CD4-positive, CD25-positive, alpha-beta regulatory T cell (primary cell): ENCODE measurements around the gene ZNF341. TPM values are rescaled to one million over a fixed set of nuclear protein-coding genes. Genes with fewer than 3 reads are reported as not detected.
A peak's percentile ranks its signal among the peaks of the same experiment; 100 is the strongest.

ENCODE experiments used
- ATAC-seq, 2 donors: fragments of 150-1000 bp; cut with Tn5 transposase; one replicate each; pipeline ENCODE4 v1.10.0; 2021; ENCODE audit warnings: low read depth in 2 of 2, moderate number of reproducible peaks in 2 of 2, moderate library complexity in 1 of 2
- DNase-seq, 3 donors: peaks; one replicate each; pipeline versions ENCODE4 v3.0.0 to v3.0.0-alpha.2; 2012 to 2022; ENCODE audit warnings: mixed read lengths in 1 of 3
- H3K27ac ChIP-seq: one replicate; pipeline ENCODE4 v1.7.0; 2013; ENCODE audit warnings: mild to moderate bottlenecking, low read length; ENCODE audit not compliant: insufficient read depth, poor library complexity, severe bottlenecking
- H3K27me3 ChIP-seq: one replicate; pipeline ENCODE4 v1.7.0; 2013; ENCODE audit warnings: low read length; ENCODE audit not compliant: control insufficient read depth, insufficient read depth
- H3K36me3 ChIP-seq: one replicate; pipeline ENCODE4 v1.7.0; 2013; ENCODE audit warnings: mild to moderate bottlenecking, low read length, moderate library complexity; ENCODE audit not compliant: control insufficient read depth, insufficient read depth
- H3K4me1 ChIP-seq: 2 replicates; pipeline ENCODE4 v1.7.0; 2013; ENCODE audit warnings: mild to moderate bottlenecking, low read length; ENCODE audit not compliant: insufficient read depth, control insufficient read depth, poor library complexity, severe bottlenecking
- H3K4me3 ChIP-seq: one replicate; pipeline ENCODE4 v1.7.0; 2013; ENCODE audit warnings: low read depth, mild to moderate bottlenecking, low read length, moderate library complexity
- H3K9me3 ChIP-seq, 2 experiments: 1 replicate in 1 of 2; 2 replicates in 1 of 2; pipeline ENCODE4 v1.7.0; 2013; ENCODE audit warnings: low read length in 2 of 2, mild to moderate bottlenecking in 1 of 2, moderate library complexity in 1 of 2; ENCODE audit not compliant: control insufficient read depth in 2 of 2
- H3K27ac Mint-ChIP-seq, 3 donors: one replicate each; pipeline ENCODE4 v1.8.0; 2020 to 2022; ENCODE audit warnings: mild to moderate bottlenecking in 3 of 3, mixed read lengths in 3 of 3, moderate library complexity in 2 of 3
- H3K27me3 Mint-ChIP-seq: one replicate; pipeline ENCODE4 v1.8.0; 2022; ENCODE audit warnings: mild to moderate bottlenecking, mixed read lengths
- H3K36me3 Mint-ChIP-seq: one replicate; pipeline ENCODE4 v1.8.0; 2020; ENCODE audit warnings: mixed read lengths
- H3K4me1 Mint-ChIP-seq, 4 donors: one replicate each; pipeline ENCODE4 v1.8.0; 2020 to 2022; ENCODE audit warnings: mixed read lengths in 4 of 4, mild to moderate bottlenecking in 1 of 4
- H3K4me3 Mint-ChIP-seq, 4 donors: one replicate each; pipeline ENCODE4 v1.8.0; 2020 to 2022; ENCODE audit warnings: mild to moderate bottlenecking in 4 of 4, mixed read lengths in 4 of 4, moderate library complexity in 3 of 4
- H3K9me3 Mint-ChIP-seq, 7 donors: one replicate each; pipeline ENCODE4 v1.8.0; 2020 to 2022; ENCODE audit warnings: mixed read lengths in 7 of 7, mild to moderate bottlenecking in 3 of 7, moderate library complexity in 2 of 7
- polyA plus RNA-seq, 4 donors: library from polyadenylated mRNA; unstranded; fragments of 300-500 nt; fragmentation: Illumina TruSeq; gene quantifications; one replicate each; pipeline ENCODE4 v1.2.3, GENCODE V29; 2021
- total RNA-seq: library from RNA; stranded (reverse); gene quantifications from one replicate; pipeline ENCODE4 v1.2.3, GENCODE V29; 2022

ZNF341 gene
- total and polyA plus RNA-seq, 5 donors from 2014 or later, result 0.89 to 4.6 (median 1.3) TPM

- DNase-seq (no peak), ATAC-seq (no peak)
- Mint-ChIP-seq H3K27me3 (no peaks in the 10 kb centered on the region), H3K36me3 (peaks cover 6% of the 10 kb centered on the region), H3K4me1 (peaks cover 0 to 3% (median under 1%) of the 10 kb centered on the region in 4 donors), H3K9me3 (peaks cover 0 to 2% (median 0%) of the 10 kb centered on the region in 7 donors), H3K4me3 (no peak overlapping the region), H3K27ac (no peak overlapping the region)
- peaks cover 14% of the 10 kb centered on the region for H3K36me3 ChIP-seq
- H3K4me3 ChIP-seq, result no peak overlapping the region
- H3K9me3 ChIP-seq, result no peaks in the 10 kb centered on the region
- no peaks in the 10 kb centered on the region for H3K4me1 ChIP-seq
- H3K27ac ChIP-seq, result no peak overlapping the region
- no peaks in the 10 kb centered on the region for H3K27me3 ChIP-seq
Observed at GRCh38 chr20:33704197-33704924, 27.4 kb upstream of the ZNF341 start.

GRCh38 chr20:33707668-33708067 is 24.1 kb upstream of the ZNF341 start:
- Histone ChIP-seq H3K4me1 (no peaks in the 10 kb centered on the region), H3K36me3 (peaks cover 33% of the 10 kb centered on the region), H3K4me3 (no peak overlapping the region), H3K9me3 (no peaks in the 10 kb centered on the region), H3K27me3 (no peaks in the 10 kb centered on the region), H3K27ac (no peak overlapping the region)
- Mint-ChIP-seq H3K36me3 (peaks cover 20% of the 10 kb centered on the region), H3K27me3 (no peaks in the 10 kb centered on the region), H3K4me3 (no peak overlapping the region), H3K4me1 (peaks cover 0 to 10% (median 6%) of the 10 kb centered on the region in 4 donors), H3K27ac (no peak overlapping the region), H3K9me3 (peaks cover 0 to 1% (median 0%) of the 10 kb centered on the region in 7 donors)
- ATAC-seq (no peak), DNase-seq (no peak)

GRCh38 chr20:33709398-33709797 is 22.4 kb upstream of the ZNF341 start:
- Mint-ChIP-seq H3K27me3 (no peaks in the 10 kb centered on the region), H3K4me1 (peaks cover 0 to 15% (median 8%) of the 10 kb centered on the region in 4 donors), H3K9me3 (peaks cover 0 to 1% (median 0%) of the 10 kb centered on the region in 7 donors), H3K36me3 (peaks cover 30% of the 10 kb centered on the region), H3K27ac (no peak overlapping the region), H3K4me3 (no peak overlapping the region)
- Histone ChIP-seq H3K9me3 (no peaks in the 10 kb centered on the region), H3K4me3 (no peak overlapping the region), H3K27me3 (no peaks in the 10 kb centered on the region), H3K36me3 (peaks cover 43% of the 10 kb centered on the region), H3K4me1 (no peaks in the 10 kb centered on the region), H3K27ac (no peak overlapping the region)
- no peak for DNase-seq
- ATAC-seq, result no peak

GRCh38 chr20:33709905-33710541 is 21.8 kb upstream of the ZNF341 start:
- Histone ChIP-seq H3K4me1 (no peaks in the 10 kb centered on the region), H3K36me3 (peaks cover 43% of the 10 kb centered on the region), H3K4me3 (no peak overlapping the region), H3K9me3 (no peaks in the 10 kb centered on the region), H3K27ac (no peak overlapping the region), H3K27me3 (no peaks in the 10 kb centered on the region)
- Mint-ChIP-seq H3K4me3 (no peak overlapping the region), H3K27ac (no peak overlapping the region), H3K27me3 (no peaks in the 10 kb centered on the region), H3K9me3 (peaks cover 0 to 1% (median 0%) of the 10 kb centered on the region in 7 donors), H3K4me1 (peaks cover 0 to 15% (median 8%) of the 10 kb centered on the region in 4 donors), H3K36me3 (peaks cover 30% of the 10 kb centered on the region)
- DNase-seq, result peak in 1 of 3 donors; percentile 39
- ATAC-seq, result no peak

- Mint-ChIP-seq H3K36me3 (peaks cover 30% of the 10 kb centered on the region), H3K27ac (peak overlapping the region in 1 of 3 donors; percentile 33), H3K4me3 (no peak overlapping the region), H3K9me3 (peaks cover 0 to 1% (median 0%) of the 10 kb centered on the region in 7 donors), H3K27me3 (no peaks in the 10 kb centered on the region), H3K4me1 (peaks cover 0 to 15% (median 8%) of the 10 kb centered on the region in 4 donors)
- DNase-seq (no peak), ATAC-seq (no peak)
- no peak overlapping the region for H3K27ac ChIP-seq
- no peak overlapping the region for H3K4me3 ChIP-seq
- H3K4me1 ChIP-seq, result no peaks in the 10 kb centered on the region
- H3K27me3 ChIP-seq, result no peaks in the 10 kb centered on the region
- peaks cover 41% of the 10 kb centered on the region for H3K36me3 ChIP-seq
- H3K9me3 ChIP-seq, result no peaks in the 10 kb centered on the region
Observed at GRCh38 chr20:33710681-33711445, 20.9 kb upstream of the ZNF341 start.

GRCh38 chr20:33711446-33711738 is 20.4 kb upstream of the ZNF341 start:
- ATAC-seq (no peak), DNase-seq (no peak)
- Mint-ChIP-seq H3K4me3 (no peak overlapping the region), H3K4me1 (peaks cover 4 to 17% (median 10%) of the 10 kb centered on the region in 4 donors), H3K27me3 (no peaks in the 10 kb centered on the region), H3K27ac (peak overlapping the region in 1 of 3 donors; percentile 59), H3K36me3 (peaks cover 34% of the 10 kb centered on the region), H3K9me3 (peaks cover 0 to 1% (median 0%) of the 10 kb centered on the region in 7 donors)
- Histone ChIP-seq H3K27ac (no peak overlapping the region), H3K36me3 (peaks cover 41% of the 10 kb centered on the region), H3K4me1 (no peaks in the 10 kb centered on the region), H3K4me3 (no peak overlapping the region), H3K9me3 (no peaks in the 10 kb centered on the region), H3K27me3 (no peaks in the 10 kb centered on the region)

- Mint-ChIP-seq H3K27me3 (no peaks in the 10 kb centered on the region), H3K27ac (peak overlapping the region in 1 of 3 donors; percentile 2), H3K4me1 (peaks cover 5 to 26% (median 17%) of the 10 kb centered on the region in 4 donors), H3K9me3 (peaks cover 0 to 1% (median 0%) of the 10 kb centered on the region in 7 donors), H3K4me3 (no peak overlapping the region), H3K36me3 (peaks cover 33% of the 10 kb centered on the region)
- no peak for DNase-seq
- no peak for ATAC-seq
- no peaks in the 10 kb centered on the region for H3K9me3 ChIP-seq
- H3K27me3 ChIP-seq, result no peaks in the 10 kb centered on the region
- peaks cover 30% of the 10 kb centered on the region for H3K36me3 ChIP-seq
- H3K4me1 ChIP-seq, result peaks cover 1% of the 10 kb centered on the region
- no peak overlapping the region for H3K4me3 ChIP-seq
- H3K27ac ChIP-seq, result no peak overlapping the region
Observed at GRCh38 chr20:33713865-33714367, 17.9 kb upstream of the ZNF341 start.
